Measurements from ENCODE around the gene P2RY8. TPM values are rescaled to one million over a fixed set of nuclear protein-coding genes. Genes with fewer than 3 reads are reported as not detected.

Gene P2RY8
- total and polyA plus RNA-seq, 2 of the 4 experiments (the other 2 are of a cell fraction), result not detected

- in situ Hi-C loops (cut with MboI; ENCODE audit: low sequenced_read_pairs), result no loop called here
- TF ChIP-seq MAZ (IDR thresholded peaks at IDR 0.05; ENCODE audit: borderline replicate concordance, low read depth, low read length) (no peak), MXI1 (IDR thresholded peaks at IDR 0.05; ENCODE audit: borderline replicate concordance, low read depth, low read length) (no peak), POLR2A (IDR thresholded peaks at IDR 0.05; ENCODE audit: low read depth, low read length) (no peak), RAD21 (IDR thresholded peaks at IDR 0.05; ENCODE audit: low read length) (no peak), BHLHE40 (IDR thresholded peaks at IDR 0.05; ENCODE audit: low read depth, low read length) (no peak), USF2 (IDR thresholded peaks at IDR 0.05; ENCODE audit: low read depth, low read length) (no peak), ELK1 (IDR thresholded peaks at IDR 0.05; ENCODE audit: borderline replicate concordance, low read depth, low read length) (no peak), RCOR1 (IDR thresholded peaks at IDR 0.05; ENCODE audit: insufficient replicate concordance, low read length) (no peak), CHD1 (IDR thresholded peaks at IDR 0.05; ENCODE audit: low read depth, low read length) (no peak), RFX5 (IDR thresholded peaks at IDR 0.05; ENCODE audit: low read depth, low read length) (no peak), CTCF (conservative IDR thresholded peaks at IDR 0.05; ENCODE audit: low read depth, low read length) (no peak), MAFK (IDR thresholded peaks at IDR 0.05; ENCODE audit: low read depth, low read length) (no peak), NFE2L2 (IDR thresholded peaks at IDR 0.05; ENCODE audit: low read depth, low read length) (no peak), SMC3 (IDR thresholded peaks at IDR 0.05; ENCODE audit: low read depth, low read length) (no peak)
- Histone ChIP-seq H3K4me1 (ENCODE audit: control insufficient read depth, insufficient read depth, low read length) (no peaks in the 10 kb centered on the region), H2AFZ (replicated peaks; ENCODE audit: low read length, poor library complexity) (no peak overlapping the region), H3K36me3 (ENCODE audit: control insufficient read depth, insufficient read depth, low read length) (no peaks in the 10 kb centered on the region), H3K56ac (ENCODE audit: extremely low read depth, insufficient read depth, low read length) (no peak overlapping the region), H2AK9ac (replicated peaks; ENCODE audit: low read depth, low read length, poor library complexity) (no peak overlapping the region), H3K9me1 (ENCODE audit: insufficient read depth, low read length) (no peaks in the 10 kb centered on the region), H4K8ac (ENCODE audit: low read depth in 2 of 2, low read length in 2 of 2) (no peak overlapping the region), H2BK20ac (ENCODE audit: low read depth, low read length) (no peak overlapping the region), H3K27ac (ENCODE audit: insufficient read depth, low read length) (no peak overlapping the region), H3K23ac (ENCODE audit: low read depth, low read length) (no peak overlapping the region), H4K20me1 (ENCODE audit: insufficient read depth, low read length) (no peaks in the 10 kb centered on the region), H3K9ac (ENCODE audit: low read depth, low read length) (no peak overlapping the region), H3K79me1 (ENCODE audit: low read depth in 1 of 2, low read length in 2 of 2) (no peaks in the 10 kb centered on the region), H3K27me3 (ENCODE audit: control insufficient read depth, insufficient read depth, low read length) (no peaks in the 10 kb centered on the region), H2BK5ac (ENCODE audit: low read depth, low read length, poor library complexity, severe bottlenecking) (no peak overlapping the region), H4K91ac (ENCODE audit: insufficient read depth, low read depth, low read length) (no peak overlapping the region), H3K4me3 (ENCODE audit: insufficient read depth, low read depth, low read length) (no peak overlapping the region), H4K5ac (ENCODE audit: low read depth, low read length) (no peak overlapping the region), H2BK120ac (ENCODE audit: low read depth, low read length) (no peak overlapping the region), H3K14ac (replicated peaks; ENCODE audit: low read depth, low read length) (no peak overlapping the region), H3K4me2 (ENCODE audit: low read depth, low read length) (no peak overlapping the region), H2AK5ac (ENCODE audit: low read depth, low read length) (no peak overlapping the region), H3K4ac (ENCODE audit: low read depth, low read length) (no peak overlapping the region), H2BK15ac (ENCODE audit: low read depth, low read length) (no peak overlapping the region), H3K18ac (ENCODE audit: low read depth, low read length) (no peak overlapping the region), H3K9me3 (ENCODE audit: control insufficient read depth, insufficient read depth, low read length) (peaks cover 26% of the 10 kb centered on the region; the same call in 1 of the 2 replicates)
- dilution Hi-C loops (cut with HindIII; ENCODE audit: low sequenced_read_pairs, unreplicated experiment), result no loop called here
- ChIA-PET POLR2A (ENCODE audit: unreplicated experiment) (no interaction called here), CTCF (no interaction called here)
- intact Hi-C loops (cut with micrococcal nuclease), result no loop called here
- BruUV-seq (replicated peaks), result no TSS peak
- WGBS, 2 experiments (ENCODE audit: extremely low coverage in 2 of 2, insufficient read length in 1 of 2), result 83% methylated on average over 1 of the region's 1 CpG; no CpG with 5 or more reads in 1 of the 2 experiments
- ATAC-seq (ENCODE audit: low read depth) (no peak), DNase-seq (no peak)
Observed at GRCh38 chrX:1488745-1489144, 48.2 kb downstream of the P2RY8 start.
